CD4-positive, alpha-beta T cell treated with Interleukin-12 subunit alpha and Interleukin-12 subunit beta, for 1 hour (primary cell): ENCODE measurements around the gene HSD11B2.
A peak's percentile ranks its signal among the peaks of the same experiment; 100 is the strongest.
"Not testable (repeated sequence)": the region's sequence is repeated elsewhere in the genome, so short reads cannot be mapped to it uniquely, and the experiment has no call there.

Experiments
- DNase-seq: peaks from one replicate; pipeline ENCODE4 v3.0.0-alpha.2; 2020

Gene HSD11B2

GRCh38 chr16:67415421-67415820 is 15.5 kb upstream of the HSD11B2 start:
- not testable (repeated sequence) for DNase-seq

GRCh38 chr16:67415872-67416793 is 14.8 kb upstream of the HSD11B2 start, which contains the start of gene ZDHHC1:
ZDHHC1 (minus strand) TSS chr16:67416477; CDS start chr16:67407775, 8,702 bp downstream.
- peak; percentile 52 for DNase-seq

- no peak for DNase-seq
Measured at GRCh38 chr16:67417333-67418061, 13.4 kb upstream of the HSD11B2 start.

- no peak for DNase-seq
Measured at GRCh38 chr16:67419502-67419901, 11.4 kb upstream of the HSD11B2 start.

GRCh38 chr16:67419931-67420330 is 11.0 kb upstream of the HSD11B2 start:
- DNase-seq: no peak

GRCh38 chr16:67421030-67421429 is 9.9 kb upstream of the HSD11B2 start:
- no peak for DNase-seq

GRCh38 chr16:67423015-67423414 is 7.9 kb upstream of the HSD11B2 start:
- no peak for DNase-seq

GRCh38 chr16:67423611-67424260 is 7.2 kb upstream of the HSD11B2 start:
- no peak for DNase-seq

GRCh38 chr16:67424261-67424615 is 6.7 kb upstream of the HSD11B2 start:
- DNase-seq: no peak

- no peak for DNase-seq
Measured at GRCh38 chr16:67425061-67425460, 5.9 kb upstream of the HSD11B2 start.

GRCh38 chr16:67425580-67425979 is 5.3 kb upstream of the HSD11B2 start:
- no peak for DNase-seq

GRCh38 chr16:67426022-67426421 is 4.9 kb upstream of the HSD11B2 start:
- DNase-seq: no peak

GRCh38 chr16:67426950-67427349 is 4.0 kb upstream of the HSD11B2 start:
- DNase-seq: no peak

- DNase-seq: peak; percentile 55
Measured at GRCh38 chr16:67428146-67428731, 2.7 kb upstream of the HSD11B2 start.

- DNase-seq: no peak
Measured at GRCh38 chr16:67429053-67429798, 1.7 kb upstream of the HSD11B2 start.

GRCh38 chr16:67429799-67430503 is 970 bp upstream of the HSD11B2 start:
- DNase-seq: no peak

GRCh38 chr16:67430504-67430976 is 381 bp upstream of the HSD11B2 start:
- DNase-seq: no peak

- DNase-seq: no peak
Measured at GRCh38 chr16:67431775-67432505, 1.0 kb downstream of the HSD11B2 start.

GRCh38 chr16:67432506-67432890 is 1.6 kb downstream of the HSD11B2 start:
- no peak for DNase-seq

- DNase-seq: no peak
Measured at GRCh38 chr16:67433131-67433719, 2.3 kb downstream of the HSD11B2 start.
